D721Med (cell line): ENCODE measurements around the gene CDH10.
A peak's percentile ranks its signal among the peaks of the same experiment; 100 is the strongest.

Experiments
- DNase-seq: peaks from one replicate; pipeline ENCODE4 v3.0.0; 2011; ENCODE audit warnings: low spot score; ENCODE audit not compliant: insufficient read length
- FAIRE-seq: peaks from 2 replicates; lab custom pipeline; 2011; peaks lifted over from hg19 to GRCh38; lab: Jason Lieb, UNC
- TF ChIP-seq, protein P1 (sequence below): IDR thresholded peaks from 2 replicates; pipeline ENCODE4 v1.5.1; 2012; ENCODE audit warnings: mild to moderate bottlenecking, control low read depth; ENCODE audit not compliant: insufficient read depth; ENCODE audit errors: missing control alignments

The CDH10 gene

GRCh38 chr5:24538346-24538745 lies 106.4 kb downstream of the CDH10 start:
- TF ChIP-seq, protein P1, sequence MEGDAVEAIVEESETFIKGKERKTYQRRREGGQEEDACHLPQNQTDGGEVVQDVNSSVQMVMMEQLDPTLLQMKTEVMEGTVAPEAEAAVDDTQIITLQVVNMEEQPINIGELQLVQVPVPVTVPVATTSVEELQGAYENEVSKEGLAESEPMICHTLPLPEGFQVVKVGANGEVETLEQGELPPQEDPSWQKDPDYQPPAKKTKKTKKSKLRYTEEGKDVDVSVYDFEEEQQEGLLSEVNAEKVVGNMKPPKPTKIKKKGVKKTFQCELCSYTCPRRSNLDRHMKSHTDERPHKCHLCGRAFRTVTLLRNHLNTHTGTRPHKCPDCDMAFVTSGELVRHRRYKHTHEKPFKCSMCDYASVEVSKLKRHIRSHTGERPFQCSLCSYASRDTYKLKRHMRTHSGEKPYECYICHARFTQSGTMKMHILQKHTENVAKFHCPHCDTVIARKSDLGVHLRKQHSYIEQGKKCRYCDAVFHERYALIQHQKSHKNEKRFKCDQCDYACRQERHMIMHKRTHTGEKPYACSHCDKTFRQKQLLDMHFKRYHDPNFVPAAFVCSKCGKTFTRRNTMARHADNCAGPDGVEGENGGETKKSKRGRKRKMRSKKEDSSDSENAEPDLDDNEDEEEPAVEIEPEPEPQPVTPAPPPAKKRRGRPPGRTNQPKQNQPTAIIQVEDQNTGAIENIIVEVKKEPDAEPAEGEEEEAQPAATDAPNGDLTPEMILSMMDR = no peak
- DNase-seq (no peak), FAIRE-seq (no peak)

DNA sequence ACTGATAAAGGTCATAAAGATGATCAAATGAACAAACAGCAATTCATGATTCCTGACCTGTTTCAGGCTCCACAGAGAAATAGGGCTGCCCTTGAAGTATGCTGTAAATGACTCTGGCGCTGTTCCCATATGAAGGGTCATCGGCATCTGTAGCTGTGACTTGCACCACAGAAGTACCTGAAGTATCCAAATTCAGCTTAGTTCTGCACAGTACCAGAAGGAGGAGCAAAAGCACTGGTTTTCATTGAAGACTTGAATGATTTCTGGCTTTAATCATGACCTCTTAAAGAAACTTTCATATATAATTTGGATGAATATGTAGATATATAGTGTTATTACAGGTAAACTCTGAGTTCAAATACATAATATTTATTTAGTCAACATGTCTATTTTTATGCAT lies 109.1 kb downstream of the CDH10 start:
- FAIRE-seq (no peak), DNase-seq (no peak)
- TF ChIP-seq, protein P1 = peak; percentile 20

- TF ChIP-seq, protein P1 = no peak
- FAIRE-seq (no peak), DNase-seq (no peak)
Measured at GRCh38 chr5:24530906-24531305, 113.9 kb downstream of the CDH10 start.

DNA sequence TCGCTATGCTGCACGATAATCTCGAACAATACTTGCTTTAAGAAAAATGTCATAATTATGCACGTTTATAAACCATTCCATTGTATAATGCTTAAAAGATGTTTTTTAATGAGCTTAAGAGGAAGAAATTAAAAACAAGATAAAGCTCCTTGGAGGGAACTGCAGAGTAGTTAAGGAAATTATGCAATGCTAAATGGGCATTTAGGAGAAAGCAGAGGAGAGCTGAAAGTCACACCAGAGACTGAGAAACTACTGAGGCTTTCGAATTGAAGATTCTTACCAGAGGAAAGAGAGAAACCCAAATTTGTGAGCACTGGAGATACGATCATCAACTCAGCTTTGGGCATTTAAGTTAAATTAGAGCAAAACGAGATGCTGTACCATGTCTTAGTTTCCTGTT lies 119.4 kb downstream of the CDH10 start:
- DNase-seq = no peak
- TF ChIP-seq, protein P1 = no peak
- FAIRE-seq = no peak

DNA sequence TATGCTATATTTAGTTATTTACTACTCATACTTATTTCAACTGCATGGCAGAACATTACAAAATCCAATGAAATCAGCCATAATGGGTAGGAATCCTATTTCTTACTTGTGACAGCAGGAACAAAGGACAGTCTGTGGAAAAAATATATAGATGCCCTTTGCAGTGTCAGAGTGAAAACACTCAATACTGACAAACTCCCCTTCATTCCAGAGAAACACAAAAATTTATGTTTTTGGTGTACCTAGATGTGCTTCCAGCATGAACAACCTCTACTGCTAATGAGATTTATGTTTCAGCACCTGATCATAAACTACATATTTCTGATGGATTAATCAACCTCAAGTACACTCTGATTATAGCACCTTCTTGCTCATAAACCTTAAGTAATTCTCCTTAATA lies 132.4 kb downstream of the CDH10 start:
- DNase-seq (no peak), FAIRE-seq (no peak)
- TF ChIP-seq, protein P1 = no peak

- DNase-seq (no peak), FAIRE-seq (peak; percentile 44)
- TF ChIP-seq, protein P1 = no peak
Measured at GRCh38 chr5:24510523-24510988, 134.2 kb downstream of the CDH10 start.

GRCh38 chr5:24509943-24510342 lies 134.8 kb downstream of the CDH10 start:
- TF ChIP-seq, protein P1 = no peak
- FAIRE-seq = no peak
- DNase-seq = no peak
